Thyroid gland (tissue), 4 donors: ENCODE measurements around the gene SLC25A22.

Experiments used
- CTCF ChIP-seq, 6 experiments: fragments of 200-600 bp in 3 of 6; fragments of 450-650 bp in 3 of 6; sonication (generic) in 3 of 6; IDR thresholded peaks; one replicate each; pipeline ENCODE4 v1.5.1; 2016 to 2019; ENCODE audit warnings: antibody characterized with exemption in 6 of 6, mild to moderate bottlenecking in 2 of 6, inconsistent platforms in 1 of 6, moderate library complexity in 1 of 6
- POLR2A ChIP-seq, 2 donors: fragments of 450-650 bp; IDR thresholded peaks; one replicate each; pipeline ENCODE4 v1.6.1; 2017; ENCODE audit warnings: antibody characterized with exemption in 2 of 2, mild to moderate bottlenecking in 2 of 2, moderate library complexity in 1 of 2

DNA sequence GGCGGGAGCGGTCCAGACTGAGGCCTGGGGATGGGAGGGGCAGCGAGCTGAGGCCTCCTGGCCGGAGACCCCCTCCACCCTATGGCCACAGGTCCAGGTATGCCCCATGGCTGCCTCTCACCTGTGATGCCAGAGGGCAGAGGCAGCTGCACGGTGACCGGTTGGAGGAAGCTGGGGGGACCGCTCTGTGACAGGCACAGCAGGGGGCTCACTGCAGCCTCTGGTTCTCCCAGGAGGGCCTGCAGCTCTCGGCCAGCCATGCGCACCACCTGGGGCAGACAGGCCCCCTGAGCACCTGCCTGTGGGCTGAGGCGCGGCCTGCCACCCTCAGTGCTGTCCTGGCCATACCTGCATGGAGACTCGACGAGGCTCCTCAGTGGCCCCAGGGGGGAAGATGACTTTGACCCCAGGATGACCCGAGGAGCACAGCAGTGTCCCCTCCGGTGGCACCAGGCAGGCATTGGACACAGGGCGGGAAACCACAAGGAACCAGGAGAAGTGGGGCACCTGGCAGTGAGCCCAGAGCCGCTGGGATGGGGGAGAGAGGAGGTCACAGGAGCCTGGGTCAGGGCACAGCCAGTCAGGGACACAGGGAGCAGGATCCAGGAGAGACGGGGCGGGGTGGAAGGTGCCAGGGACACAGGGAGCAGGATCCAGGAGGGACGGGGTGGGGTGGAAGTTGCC lies 3.2 kb upstream of the SLC25A22 start:
- TF ChIP-seq CTCF (IDR thresholded peaks at IDR 0.05) (no peak), POLR2A (IDR thresholded peaks at IDR 0.05) (no peak)
